Stimulated activated CD8-positive, alpha-beta memory T cell treated with anti-CD3 and anti-CD28 coated beads, Interleukin-2, amount 100 ng/mL, for 1 hour (primary cell): Measurements from ENCODE around the gene AP5Z1.
"Not testable (repeated sequence)": the region's sequence is repeated elsewhere in the genome, so short reads cannot be mapped to it uniquely, and the experiment has no call there.

ENCODE experiments used
- DNase-seq, 2 donors: peaks; one replicate each; pipeline ENCODE4 v3.0.0-alpha.2; 2020; ENCODE audit warnings: low read depth in 2 of 2

Gene AP5Z1

DNA sequence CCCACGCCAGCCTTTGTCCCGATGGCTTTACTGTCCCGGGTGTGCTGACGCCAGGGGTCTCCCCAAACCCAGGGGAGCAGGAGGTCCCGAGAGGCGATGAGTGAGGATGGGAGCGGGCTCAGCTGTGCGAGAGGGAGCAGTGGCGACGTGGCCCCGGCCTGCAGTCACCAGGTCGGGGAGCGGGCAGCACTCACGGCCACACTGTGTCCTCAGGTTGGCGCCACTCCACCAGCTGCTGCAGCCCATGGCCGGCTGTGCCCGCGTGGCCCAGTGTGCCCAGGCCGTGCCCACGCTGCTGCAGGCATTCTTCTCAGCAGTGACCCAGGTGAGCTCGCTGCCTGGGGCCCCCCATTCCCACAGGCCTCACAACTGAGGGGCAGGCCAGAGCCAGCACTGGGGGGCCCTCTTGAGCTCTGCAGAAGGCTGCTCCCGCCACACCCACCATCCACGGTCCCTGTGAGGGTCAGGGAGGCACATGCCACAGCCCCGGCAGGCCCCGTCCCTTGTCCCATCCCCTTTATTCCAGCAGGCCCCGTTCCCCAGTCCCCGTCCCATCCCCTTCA lies 13.3 kb downstream of the AP5Z1 start:
- DNase-seq, result no peak

DNA sequence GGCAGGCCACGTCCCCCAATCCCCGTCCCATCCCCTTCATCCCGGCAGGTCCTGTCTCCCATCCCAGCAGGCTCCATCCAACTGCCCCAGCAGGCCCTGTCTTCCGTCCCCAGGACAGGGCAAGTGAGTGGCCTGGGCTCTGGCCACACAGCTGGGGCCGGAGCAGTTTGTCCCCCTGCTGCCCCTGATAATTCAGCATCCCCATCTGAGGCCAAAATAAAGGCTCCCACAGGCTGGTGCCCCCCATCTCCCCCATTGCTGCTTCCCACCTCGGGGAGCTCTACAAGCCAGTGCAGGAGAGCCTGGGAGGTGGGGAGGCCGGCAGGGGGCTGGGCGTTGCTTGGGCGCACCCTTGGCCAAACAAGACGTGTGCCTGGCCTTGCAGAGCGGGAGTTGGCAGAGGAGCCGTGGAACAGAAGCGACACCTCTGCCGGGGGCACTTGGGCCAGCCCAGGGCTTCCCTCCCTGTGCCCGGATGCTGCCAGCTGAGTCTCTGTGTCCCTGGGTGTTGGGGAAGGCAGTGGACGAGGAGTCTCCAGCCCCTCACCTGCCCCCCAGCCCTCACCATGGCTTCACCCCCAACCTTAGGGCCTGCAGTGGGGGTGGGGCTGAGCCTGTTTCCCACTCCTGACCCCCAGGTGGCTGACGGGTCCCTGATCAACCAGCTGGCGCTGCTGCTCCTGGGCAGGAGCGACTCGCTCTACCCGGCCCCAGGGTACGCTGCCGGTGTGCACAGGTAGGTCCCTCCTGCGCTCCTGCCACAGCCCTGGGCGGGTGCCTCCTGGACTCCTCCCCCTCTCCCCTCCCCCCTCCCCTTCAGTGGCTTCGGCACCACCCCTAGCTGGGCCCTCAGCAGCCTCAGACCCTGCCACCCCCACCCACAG lies 14.0 kb downstream of the AP5Z1 start:
- DNase-seq, result no peak

DNA sequence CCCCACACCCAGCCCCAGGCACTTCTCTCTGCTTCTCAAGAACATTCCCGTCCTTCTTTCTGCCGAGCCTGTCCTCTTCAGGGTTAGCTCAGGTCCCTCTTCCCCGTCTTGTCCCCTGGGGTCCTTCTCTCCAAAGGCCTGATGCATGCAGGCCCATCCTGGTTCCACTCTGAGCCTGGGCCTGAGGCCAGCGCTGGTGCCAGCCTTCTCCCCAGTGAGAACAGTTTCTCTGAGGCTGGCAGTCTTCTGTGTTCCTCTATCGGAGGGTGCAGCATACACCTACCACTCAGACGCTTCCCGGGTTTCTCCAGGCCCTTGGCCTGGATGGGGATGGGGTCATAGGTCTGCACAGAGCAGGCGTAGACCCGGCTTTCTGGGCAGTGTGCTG lies 14.6 kb downstream of the AP5Z1 start:
- DNase-seq, result no peak

DNA sequence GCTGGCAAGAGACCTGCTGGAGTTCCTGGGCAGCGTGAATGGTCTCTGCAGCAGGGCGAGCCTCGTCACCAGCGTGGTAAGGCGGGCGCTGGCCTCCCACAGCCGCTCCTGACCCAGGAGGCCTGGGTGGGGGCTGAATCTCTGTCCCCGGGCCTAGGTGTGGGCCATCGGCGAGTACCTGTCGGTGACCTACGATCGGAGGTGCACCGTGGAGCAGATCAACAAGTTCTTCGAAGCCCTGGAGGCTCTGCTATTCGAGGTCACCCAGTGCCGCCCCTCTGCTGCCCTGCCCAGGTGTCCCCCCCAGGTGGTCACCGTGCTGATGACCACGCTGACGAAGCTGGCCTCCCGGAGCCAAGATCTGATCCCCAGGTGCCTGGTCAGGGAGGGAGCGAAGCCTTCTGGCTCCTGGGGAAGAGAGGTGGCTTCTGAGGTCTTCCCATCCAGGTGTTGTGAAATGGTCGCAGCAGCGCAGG lies 15.1 kb downstream of the AP5Z1 start:
- no peak for DNase-seq

DNA sequence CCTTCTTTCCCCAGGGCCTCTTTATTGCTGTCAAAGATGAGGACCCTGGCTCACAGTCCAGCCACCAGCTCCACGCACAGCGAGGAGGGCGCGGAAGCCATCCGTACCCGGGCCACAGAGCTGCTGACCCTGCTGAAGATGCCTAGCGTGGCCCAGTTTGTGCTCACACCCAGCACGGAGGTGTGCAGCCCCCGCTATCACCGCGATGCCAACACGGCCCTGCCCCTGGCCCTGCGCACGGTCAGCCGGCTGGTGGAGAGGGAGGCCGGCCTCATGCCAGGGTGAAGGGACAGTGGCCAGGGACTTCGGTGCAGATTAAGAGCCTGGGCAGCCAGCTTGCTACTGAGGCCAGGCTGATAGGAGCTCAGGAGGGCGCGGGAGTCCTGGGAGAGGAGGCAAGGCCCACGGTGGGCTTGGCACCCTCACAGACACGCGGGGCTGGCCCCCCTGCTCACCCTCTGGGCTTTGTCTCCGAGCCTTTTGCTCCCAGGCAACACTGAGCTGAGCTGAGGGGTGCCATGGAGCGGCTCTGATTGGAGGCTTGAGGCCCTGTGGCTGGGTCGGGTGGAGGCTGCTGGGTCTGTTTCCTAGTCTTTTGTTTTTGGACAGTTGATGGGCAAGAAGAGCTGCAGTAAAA lies 15.8 kb downstream of the AP5Z1 start:
- DNase-seq, result no peak

DNA sequence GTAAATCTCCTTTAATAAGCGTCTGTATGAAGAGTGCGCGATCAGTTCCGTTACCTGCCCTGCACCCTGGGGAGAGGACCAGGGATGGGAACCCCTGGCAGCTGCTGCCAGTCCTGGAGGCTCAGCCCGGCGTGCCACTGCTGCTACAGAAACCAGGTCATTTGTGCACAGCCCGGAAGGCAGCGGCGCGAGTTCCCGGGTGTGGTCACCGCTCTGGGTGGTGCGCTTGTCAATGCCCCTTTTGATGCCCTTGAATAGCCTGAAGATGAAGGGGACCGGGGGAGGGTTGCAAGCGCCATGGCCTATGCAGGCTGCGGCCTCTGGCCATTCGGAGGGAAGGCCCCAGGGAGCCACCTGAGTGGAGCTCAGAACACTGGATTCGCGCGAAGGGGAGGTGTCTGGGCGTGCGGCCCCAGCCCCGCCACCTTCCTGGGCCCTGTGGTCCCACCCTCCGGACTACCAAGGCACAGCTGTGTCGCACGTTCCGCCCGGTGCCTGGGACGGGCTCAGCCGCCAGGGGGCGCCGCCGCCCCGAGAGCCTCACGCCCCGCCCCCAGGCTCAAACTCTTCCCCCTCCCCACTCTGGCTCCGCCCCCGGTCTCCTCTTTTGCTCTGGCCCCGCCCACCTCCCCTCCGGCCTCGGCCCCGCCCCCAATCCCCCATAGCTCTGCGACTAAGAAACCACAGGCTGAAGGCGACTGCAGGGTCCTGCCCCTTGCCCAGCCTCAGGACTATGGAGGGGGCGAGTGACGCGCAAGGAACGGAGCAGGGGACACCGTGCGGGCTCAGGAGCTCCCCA lies 16.5 kb downstream of the AP5Z1 start:
- peak; percentile 61 to 70 for DNase-seq

DNA sequence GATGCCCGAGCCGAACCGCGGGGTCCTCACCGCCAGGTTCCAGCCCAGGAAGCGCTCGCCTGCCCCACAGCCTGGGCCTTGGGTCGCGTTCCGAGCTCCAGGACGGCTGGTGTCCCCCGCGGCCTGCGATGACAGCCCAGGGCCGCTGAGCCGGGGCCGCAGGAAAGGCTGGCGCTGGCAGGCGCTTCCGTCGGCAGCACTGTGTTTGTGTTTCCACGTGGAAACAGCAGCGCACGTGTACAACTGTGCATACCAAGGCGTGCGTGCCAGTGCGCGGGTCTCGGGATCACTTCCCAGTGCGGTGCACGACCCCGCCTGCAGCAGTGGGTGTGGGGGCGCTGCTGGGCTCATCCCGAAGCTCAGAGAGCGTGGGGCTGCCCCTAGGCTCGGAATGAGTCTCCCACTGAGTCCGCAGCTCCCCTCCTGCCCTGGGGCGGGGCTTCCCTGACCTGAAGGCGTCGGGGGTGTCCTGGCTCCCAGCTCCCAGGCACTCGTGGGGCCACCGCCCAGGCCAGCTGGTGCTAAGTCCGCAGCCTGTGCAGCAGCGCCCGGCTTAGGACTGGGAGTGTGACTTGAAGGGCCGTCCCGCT lies 17.2 kb downstream of the AP5Z1 start:
- DNase-seq, result no peak

DNA sequence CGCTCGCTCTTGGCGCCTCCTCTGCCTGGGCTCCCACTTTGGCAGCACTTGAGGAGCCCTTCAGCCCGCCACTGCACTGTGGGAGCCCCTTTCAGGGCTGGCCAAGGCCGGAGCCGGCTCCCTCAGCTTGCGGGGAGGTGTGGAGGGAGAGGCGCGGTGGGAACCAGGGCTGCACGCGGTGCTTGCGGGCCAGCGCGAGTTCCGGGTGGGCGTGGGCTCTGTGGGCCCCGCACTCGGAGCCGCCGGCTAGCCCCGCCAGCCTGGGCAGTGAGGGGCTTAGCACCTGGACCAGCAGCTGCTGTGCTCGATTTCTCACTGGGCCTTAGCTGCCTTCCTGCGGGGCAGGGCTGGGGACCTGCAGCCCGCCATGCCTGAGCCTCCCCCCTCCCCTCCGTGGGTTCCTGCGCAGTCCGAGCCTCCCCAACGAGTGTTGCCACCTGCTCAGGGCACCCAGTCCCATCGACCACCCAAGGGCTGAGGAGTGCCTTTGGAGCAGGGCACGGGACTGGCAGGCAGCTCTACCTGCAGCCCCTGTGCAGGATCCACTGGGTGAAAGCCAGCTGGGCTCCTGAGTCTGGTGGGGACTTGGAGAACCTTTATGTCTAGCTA lies 18.1 kb downstream of the AP5Z1 start:
- not testable (repeated sequence) for DNase-seq

DNA sequence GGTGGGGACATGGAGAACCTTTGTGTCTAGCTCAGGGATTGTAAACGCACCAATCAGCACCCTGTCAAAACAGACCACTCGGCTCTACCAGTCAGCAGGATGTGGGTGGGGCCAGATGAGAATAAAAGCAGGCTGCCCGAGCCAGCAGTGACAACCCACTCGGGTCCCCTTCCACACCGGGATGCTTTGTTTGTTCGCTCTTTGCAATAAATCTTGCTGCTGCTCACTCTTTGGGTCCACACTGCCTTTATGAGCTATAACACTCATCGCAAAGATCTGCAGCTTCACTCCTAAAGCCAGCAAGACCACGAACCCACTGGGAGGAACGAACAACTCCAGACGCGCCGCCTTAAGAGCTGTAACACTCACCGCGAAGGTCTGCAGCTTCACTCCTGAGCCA lies 18.7 kb downstream of the AP5Z1 start:
- not testable (repeated sequence) for DNase-seq

DNA sequence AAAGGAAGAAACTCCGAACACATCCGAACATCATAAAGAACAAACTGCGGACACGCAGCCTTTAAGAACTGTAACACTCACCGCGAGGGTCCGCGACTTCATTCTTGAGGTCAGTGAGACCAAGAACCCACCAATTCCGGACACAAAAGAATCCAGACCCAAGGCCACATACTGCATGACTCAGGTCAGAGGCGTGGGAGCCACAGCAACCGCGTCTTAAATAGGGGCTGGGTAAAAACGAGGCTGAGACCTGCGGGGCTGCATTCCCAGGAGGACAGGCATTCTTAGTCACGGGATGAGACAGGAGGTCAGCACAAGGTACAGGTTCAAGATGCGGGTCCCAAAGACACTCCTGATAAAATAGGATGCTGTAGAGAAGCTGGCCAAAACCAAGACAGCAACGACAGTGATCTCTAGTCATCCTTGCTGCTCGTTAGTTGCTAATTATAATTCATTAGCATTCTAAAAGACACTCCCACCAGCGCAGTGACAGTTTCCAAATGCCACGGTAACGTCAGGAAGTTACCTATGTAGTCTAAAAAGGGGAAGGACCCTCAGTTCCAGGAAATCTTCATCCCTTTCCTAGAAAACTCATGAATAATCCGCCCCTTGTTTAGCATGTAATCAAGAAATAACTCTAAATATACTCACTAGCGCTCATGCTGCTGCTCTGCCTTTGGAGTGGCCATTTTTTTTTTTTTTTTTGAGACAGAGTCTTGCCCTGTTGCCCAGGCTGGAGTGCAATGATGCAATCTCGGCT lies 19.3 kb downstream of the AP5Z1 start:
- no peak for DNase-seq

DNA sequence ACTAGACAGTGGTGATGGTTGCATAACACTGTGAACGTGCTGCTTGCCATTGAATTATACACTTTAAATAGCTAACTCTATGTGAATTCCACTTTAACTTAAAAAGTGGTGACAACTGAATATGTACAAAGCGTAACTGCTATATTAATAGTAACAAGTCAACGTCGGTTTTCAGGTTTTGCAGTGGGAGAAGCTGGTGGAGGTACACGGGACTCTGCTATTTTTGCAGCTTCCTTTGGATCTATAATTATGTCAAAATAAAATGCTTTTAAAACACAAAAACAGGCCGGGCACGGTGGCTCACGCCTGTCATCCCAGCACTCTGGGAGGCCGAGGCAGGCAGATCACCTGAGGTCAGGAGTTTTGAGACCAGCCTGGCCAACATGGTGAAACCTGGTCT lies 21.0 kb downstream of the AP5Z1 start:
- DNase-seq, result no peak

DNA sequence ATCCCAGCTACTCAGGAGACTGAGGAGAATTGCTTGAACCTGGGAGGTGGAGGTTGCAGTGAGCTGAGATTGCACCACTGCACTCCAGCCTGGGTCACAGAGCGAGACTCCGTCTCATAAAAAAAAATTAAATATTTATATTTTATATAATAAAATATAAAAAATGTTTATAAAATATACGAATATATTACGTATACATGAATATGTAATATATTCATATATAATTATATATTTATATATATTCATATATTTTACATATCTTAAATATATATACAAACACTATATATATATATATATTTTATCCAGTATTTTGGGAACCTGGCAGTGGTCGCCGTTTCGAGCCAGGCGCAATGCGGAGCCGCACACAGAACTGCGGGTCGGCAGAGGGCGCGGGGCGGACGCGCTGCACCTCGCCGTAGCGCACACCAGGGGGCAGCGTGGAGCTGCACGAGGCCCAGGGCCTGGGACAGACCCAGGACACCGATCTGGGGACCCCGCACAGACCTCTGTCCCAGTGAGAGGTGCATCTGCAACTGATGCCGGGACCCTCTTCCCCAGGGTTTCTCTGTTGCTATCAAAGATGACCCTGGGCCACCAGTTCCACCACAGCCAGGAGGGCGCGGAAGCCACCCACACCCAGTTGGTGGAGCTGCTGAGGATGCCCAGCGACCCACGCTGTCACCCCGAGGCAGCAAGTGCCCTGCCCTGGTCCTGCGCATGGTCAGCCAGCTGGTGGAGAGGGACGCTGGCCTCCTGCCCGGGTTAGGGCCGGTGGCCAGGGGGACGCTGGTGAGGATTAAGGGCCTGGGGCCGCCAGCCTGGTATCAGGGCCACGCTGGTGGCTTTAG lies 22.7 kb downstream of the AP5Z1 start:
- DNase-seq, result peak; percentile 19 to 33

DNA sequence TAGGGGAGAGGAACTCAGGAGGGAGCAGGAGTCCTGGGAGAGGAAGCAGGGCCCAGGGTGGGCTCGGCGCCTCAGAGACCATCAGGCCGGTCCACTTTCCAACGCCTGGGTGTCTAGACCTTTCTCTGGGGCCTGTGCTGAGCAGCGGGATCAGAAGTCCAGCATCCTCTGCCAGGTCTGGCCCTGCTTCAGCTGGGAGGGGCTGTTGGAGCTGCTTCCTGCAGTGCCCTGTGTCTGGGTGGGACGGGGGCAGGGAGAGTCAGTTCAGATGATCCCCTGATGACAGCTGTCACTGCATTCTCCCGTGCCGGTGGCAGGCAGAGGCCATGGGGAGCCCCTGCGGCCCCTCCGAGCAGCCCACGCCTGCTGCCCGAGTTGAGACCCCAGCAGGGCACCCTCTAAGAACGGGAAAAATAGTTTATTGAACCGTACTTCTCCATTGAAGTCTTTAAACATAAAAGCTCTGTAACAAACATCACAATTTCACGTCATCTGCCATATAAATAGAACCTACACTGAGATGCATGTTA lies 23.3 kb downstream of the AP5Z1 start:
- DNase-seq, result no peak

DNA sequence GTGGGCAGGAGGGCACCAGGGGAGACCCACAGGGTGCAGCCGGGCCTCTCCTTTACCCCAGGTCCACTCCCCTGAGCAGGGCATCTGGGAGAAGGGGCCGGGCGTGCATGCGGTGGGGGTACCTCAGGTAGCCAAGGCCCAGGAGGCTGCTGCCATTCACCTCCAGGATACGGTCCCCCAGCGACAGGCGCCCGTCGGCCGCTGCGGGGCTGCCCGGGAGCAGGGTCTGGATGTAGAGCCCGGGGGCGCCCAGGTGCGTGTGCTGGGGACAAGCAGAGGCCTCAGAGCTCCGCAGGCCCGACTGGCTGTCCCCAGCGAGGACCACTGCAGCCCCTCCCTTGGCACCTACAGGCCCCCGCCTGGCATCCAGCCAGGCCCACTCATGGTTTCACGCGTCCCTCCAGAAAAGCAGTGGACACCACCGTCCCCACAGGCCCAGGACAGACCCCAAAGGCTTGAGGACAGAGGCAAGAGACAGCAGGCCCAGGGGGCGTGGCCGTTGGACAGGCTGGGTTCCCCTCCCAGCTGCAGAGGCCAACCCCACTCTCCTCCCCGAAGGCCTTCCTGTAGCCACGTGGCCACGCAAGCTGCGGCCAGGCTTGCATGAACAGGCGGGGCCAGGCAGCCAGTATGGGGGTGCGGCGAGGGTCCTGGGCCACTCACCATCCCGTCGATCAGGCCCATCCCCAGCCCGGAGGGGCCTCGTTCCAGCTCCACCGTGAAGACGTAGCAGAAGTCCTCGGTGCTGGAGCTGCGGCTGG lies 24.3 kb downstream of the AP5Z1 start:
- no peak for DNase-seq

DNA sequence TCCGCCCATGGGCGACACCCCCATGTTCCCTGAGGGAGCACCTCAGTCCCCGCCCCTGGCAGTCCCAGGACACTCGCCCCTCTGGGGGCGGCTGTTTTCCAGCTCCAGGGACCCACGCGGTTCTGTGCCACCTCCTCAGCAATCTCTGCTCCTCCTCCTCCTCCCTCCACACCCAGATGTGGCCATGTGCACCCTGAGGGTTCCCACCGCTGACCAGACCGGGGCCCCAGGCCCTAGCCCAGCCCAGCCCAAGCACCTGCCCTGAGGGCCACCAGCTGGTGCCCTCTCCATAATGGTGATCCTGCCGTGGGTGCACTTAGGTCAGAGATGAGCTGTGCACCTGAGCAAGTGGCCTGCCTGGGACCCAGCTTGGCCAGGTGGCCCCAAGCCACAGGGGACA lies 25.1 kb downstream of the AP5Z1 start:
- DNase-seq, result no peak

DNA sequence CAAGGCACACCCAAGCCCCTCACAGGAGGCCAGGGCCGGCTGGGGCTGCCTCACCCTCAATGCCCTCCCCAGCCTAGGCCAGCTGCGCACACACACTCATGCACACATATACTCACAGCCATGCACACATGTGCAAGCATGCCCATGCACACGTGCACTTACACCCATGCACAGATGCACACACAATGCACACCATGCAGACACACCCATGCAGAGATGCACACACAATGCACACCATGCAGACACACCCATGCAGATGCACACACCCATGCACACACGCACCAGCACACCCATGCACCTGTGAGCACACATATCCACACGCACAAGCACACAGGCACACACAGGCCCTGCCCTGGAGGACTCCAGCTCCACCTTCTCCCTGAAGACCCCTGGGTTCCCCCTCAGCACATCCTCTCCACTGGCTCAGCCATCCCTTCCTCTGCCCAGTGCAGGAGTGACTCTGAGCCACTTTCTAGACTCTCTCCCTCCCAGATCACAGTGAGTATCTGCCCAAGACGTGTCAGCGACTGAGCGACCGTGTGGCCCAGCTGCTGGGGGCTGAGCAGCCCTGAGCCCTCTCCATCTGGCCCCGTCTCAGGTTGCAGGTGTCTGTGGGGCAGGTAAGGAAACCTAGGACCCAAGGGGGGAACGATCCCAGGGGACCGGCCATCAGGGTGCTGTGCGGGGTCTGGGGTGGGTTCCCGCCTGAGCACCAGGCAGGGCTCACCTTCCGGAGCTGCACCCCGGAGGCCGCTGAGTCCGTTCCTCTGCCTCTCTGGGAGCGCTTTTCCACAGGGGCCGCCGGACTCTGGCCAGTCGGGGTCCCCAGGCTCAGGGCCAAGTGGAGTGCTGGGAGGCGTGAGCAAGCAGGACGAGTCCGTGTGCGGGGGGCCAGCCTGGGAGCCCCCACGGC lies 25.8 kb downstream of the AP5Z1 start:
- no peak for DNase-seq

DNA sequence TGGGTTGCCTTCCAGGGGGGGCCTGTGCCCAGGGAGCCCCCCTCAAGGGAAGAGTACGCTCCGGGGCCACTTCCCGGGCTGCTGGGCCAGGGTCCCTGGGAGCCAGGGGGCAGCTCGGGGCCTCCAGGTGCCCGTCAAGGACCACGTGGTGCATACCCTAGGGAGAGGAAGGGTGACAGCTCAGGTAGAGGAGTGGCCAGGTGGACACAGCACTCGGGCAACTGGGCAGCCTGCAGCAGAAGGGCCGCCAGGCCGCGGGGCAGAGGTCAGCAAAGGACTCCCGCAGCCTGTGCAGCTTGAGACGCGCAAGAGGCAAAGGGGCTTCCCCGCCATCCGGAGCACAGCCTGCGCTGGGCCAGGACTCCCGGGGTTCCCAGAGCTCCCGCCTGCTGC lies 26.4 kb downstream of the AP5Z1 start:
- DNase-seq, result no peak
